ENCODE results near the gene CNIH1. TPM values are rescaled to one million over a fixed set of nuclear protein-coding genes. Genes with fewer than 3 reads are reported as not detected.
A peak's percentile ranks its signal among the peaks of the same experiment; 100 is the strongest.

Gene CNIH1
- total RNA-seq = 100 to 1,000 TPM in 2 of 4 donors, 10 to 100 TPM in 2; 48.9 to 137 (median 99.3) TPM

DNA sequence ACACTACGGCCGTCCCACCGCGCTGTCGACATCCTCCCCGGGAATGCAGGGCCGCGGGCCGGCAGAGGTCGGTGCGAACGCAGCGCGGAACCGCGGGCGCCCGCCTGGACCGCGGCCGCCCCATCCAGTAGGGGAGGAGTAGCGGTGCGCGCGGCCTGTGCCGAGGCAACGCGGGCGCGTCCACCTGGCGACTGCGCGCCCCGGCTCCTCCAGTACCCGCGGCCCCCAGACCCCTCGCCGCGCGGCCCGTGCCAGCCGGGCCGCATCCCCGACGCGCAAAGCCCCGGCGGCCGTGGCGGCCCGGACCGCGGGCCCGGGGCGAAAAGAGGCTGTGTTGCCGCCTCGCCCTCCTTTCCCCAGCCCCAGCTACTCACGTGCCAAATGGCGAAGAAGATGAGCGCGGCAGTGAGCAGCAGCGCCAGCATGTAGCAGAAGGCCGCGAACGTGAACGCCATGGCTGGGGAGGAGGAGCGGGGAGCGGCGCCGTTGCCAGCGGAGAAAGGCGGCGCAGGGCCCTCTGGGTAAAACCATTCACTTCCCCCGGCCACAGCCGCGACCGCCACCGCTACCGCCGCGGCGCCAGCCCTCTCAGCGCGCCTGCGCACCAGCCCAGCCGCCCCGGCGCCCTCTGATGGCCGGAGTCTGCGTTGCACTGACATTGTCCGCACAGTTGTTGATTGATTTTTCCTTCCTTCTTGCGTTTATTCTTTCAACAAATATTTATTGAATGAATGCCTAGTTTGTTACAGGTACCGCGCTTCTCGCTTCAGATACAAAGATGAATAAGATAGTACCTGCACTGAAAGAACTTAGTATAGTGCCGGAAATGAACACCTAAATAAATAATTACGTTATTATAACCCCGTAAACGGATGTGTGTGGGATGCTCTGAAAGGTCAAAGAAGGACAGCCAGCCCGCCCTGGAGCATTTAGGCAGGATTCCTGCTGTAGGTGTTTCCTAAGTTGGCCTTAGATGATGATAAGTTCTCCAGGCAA, at the start of gene CNIH1:
TSS of gene CNIH1 (minus strand) at position 502 of the 996 bp plus-strand sequence. CDS start at position 455, 47 bp downstream.
- peak; percentile 92 to 94 for DNase-seq (ENCODE audit: low spot score in 2 of 2)
- H3K4me1 ChIP-seq = peaks cover 39% of the 10 kb centered on the region
- TF ChIP-seq CTCF (IDR thresholded peaks at IDR 0.05) = peak; percentile 90 to 97
- peak; percentile 11 to 30 for TF ChIP-seq POLR2A (IDR thresholded peaks at IDR 0.05)
- no peak for TF ChIP-seq EP300 (IDR thresholded peaks at IDR 0.05)
- peak in 2 of 3 donors; percentile 37 to 73 for TF ChIP-seq POLR2AphosphoS5 (IDR thresholded peaks at IDR 0.05)
- H3K9me3 ChIP-seq = no peaks in the 10 kb centered on the region
- peak within 1 kb of the TSS; percentile 98 for H3K27ac ChIP-seq
- no peaks in the 10 kb centered on the region for H3K36me3 ChIP-seq
- H3K27me3 ChIP-seq = no peaks in the 10 kb centered on the region
- peak within 1 kb of the TSS; percentile 87 for H3K4me3 ChIP-seq
- under 1% methylated on average over 78 of the region's 100 CpGs for WGBS

GRCh38 chr14:54490445-54491175, 49.4 kb upstream of the CNIH1 start:
- H3K9me3 ChIP-seq = no peaks in the 10 kb centered on the region
- TF ChIP-seq POLR2AphosphoS5 (IDR thresholded peaks at IDR 0.05) (no peak), EP300 (IDR thresholded peaks at IDR 0.05) (no peak), CTCF (IDR thresholded peaks at IDR 0.05) (no peak), POLR2A (IDR thresholded peaks at IDR 0.05) (no peak)
- no peak overlapping the region for H3K4me3 ChIP-seq
- H3K4me1 ChIP-seq = peaks cover 37% of the 10 kb centered on the region
- no peak overlapping the region for H3K27ac ChIP-seq
- H3K36me3 ChIP-seq = no peaks in the 10 kb centered on the region
- 17% methylated on average over 3 of the region's 3 CpGs for WGBS
- H3K27me3 ChIP-seq = no peaks in the 10 kb centered on the region
- DNase-seq (ENCODE audit: low spot score in 2 of 2) = no peak

GRCh38 chr14:54489731-54490444, 48.7 kb upstream of the CNIH1 start:
- 80% methylated on average over 4 of the region's 4 CpGs for WGBS
- no peaks in the 10 kb centered on the region for H3K27me3 ChIP-seq
- H3K4me3 ChIP-seq = peak overlapping the region; percentile 91
- no peak for DNase-seq (ENCODE audit: low spot score in 2 of 2)
- H3K9me3 ChIP-seq = no peaks in the 10 kb centered on the region
- no peaks in the 10 kb centered on the region for H3K36me3 ChIP-seq
- H3K4me1 ChIP-seq = peaks cover 42% of the 10 kb centered on the region
- TF ChIP-seq CTCF (IDR thresholded peaks at IDR 0.05) = no peak
- no peak for TF ChIP-seq EP300 (IDR thresholded peaks at IDR 0.05)
- TF ChIP-seq POLR2AphosphoS5 (IDR thresholded peaks at IDR 0.05) = no peak
- no peak for TF ChIP-seq POLR2A (IDR thresholded peaks at IDR 0.05)
- no peak overlapping the region for H3K27ac ChIP-seq

DNA sequence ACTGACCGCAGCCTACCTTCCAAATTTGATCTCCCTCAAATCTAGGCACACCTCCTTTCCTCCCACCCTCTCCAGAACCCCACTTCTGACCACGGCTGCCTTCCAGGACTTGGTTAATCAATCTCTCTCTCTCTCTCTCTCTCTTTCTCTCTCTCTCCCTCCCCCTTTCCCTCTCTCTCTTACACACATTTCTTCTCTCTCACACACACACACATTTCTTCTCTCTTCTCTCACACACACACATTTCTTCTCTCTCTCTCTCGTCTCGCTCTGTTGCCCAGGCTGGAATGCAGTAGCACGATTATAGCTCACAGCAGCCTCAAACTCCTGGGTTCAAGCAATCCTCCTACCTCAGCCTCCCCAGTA, 48.1 kb upstream of the CNIH1 start:
- no peaks in the 10 kb centered on the region for H3K27me3 ChIP-seq
- peaks cover 48% of the 10 kb centered on the region for H3K4me1 ChIP-seq
- H3K9me3 ChIP-seq = no peaks in the 10 kb centered on the region
- TF ChIP-seq POLR2AphosphoS5 (IDR thresholded peaks at IDR 0.05) = no peak
- TF ChIP-seq EP300 (IDR thresholded peaks at IDR 0.05) = no peak
- no peak for TF ChIP-seq POLR2A (IDR thresholded peaks at IDR 0.05)
- TF ChIP-seq CTCF (IDR thresholded peaks at IDR 0.05) = no peak
- peak overlapping the region; percentile 92 for H3K27ac ChIP-seq
- H3K36me3 ChIP-seq = no peaks in the 10 kb centered on the region
- H3K4me3 ChIP-seq = peak overlapping the region; percentile 91
- 21% methylated on average over 5 of the region's 5 CpGs for WGBS
- DNase-seq (ENCODE audit: low spot score in 2 of 2) = no peak

Data from suprapubic skin (tissue), 4 donors.